Kidney (tissue), 14 donors: Measurements from ENCODE around the gene PRAMEF12. TPM values are rescaled to one million over a fixed set of nuclear protein-coding genes. Genes with fewer than 3 reads are reported as not detected.

Experiments
- DNase-seq, 5 donors: peaks; one replicate each; pipeline ENCODE4 v3.0.0-alpha.2; 2013 to 2020
- FAIRE-seq: peaks from 2 replicates; lab custom pipeline; 2012; peaks lifted over from hg19 to GRCh38; lab: Jason Lieb, UNC
- H3K27ac ChIP-seq, 2 donors: one replicate each; pipeline ENCODE4 v1.7.0; 2013; ENCODE audit warnings: low read depth in 2 of 2, low read length in 2 of 2, inconsistent platforms in 1 of 2
- H3K27me3 ChIP-seq: one replicate; pipeline ENCODE4 v1.7.1; 2013; ENCODE audit warnings: low read length, inconsistent platforms; ENCODE audit not compliant: control insufficient read depth, insufficient read depth
- H3K36me3 ChIP-seq, 3 donors: one replicate each; pipeline versions ENCODE4 v1.7.0 to v1.7.1; 2013; ENCODE audit warnings: low read length in 3 of 3, control low read depth in 1 of 3, inconsistent platforms in 1 of 3; ENCODE audit not compliant: insufficient read depth in 3 of 3, control insufficient read depth in 2 of 3
- H3K4me1 ChIP-seq, 3 donors: one replicate each; pipeline versions ENCODE4 v1.7.0 to v1.7.1; 2013; ENCODE audit warnings: low read length in 3 of 3, inconsistent platforms in 1 of 3, low read depth in 1 of 3; ENCODE audit not compliant: control insufficient read depth in 2 of 3, insufficient read depth in 2 of 3
- H3K4me3 ChIP-seq, 3 donors: one replicate each; pipeline versions ENCODE4 v1.7.0 to v1.8.1; 2013; ENCODE audit warnings: low read length in 3 of 3, control low read depth in 1 of 3, inconsistent platforms in 1 of 3
- H3K9ac ChIP-seq, 3 donors: one replicate each; pipeline versions ENCODE4 v1.7.0 to v1.7.1; 2013; ENCODE audit warnings: low read length in 3 of 3, control low read depth in 1 of 3, inconsistent platforms in 1 of 3
- H3K9me3 ChIP-seq, 3 donors: one replicate each; pipeline versions ENCODE4 v1.7.0 to v1.7.1; 2013; ENCODE audit warnings: low read length in 3 of 3, control low read depth in 1 of 3, inconsistent platforms in 1 of 3; ENCODE audit not compliant: control insufficient read depth in 2 of 3, insufficient read depth in 1 of 3
- intact Hi-C: fragments of 100-400 bp; cut with DNase I; formaldehyde crosslinking; loops from one replicate; pipeline ENCODE4 v1.11.1; 2022
- polyA plus RNA-seq: library from polyadenylated mRNA; stranded (reverse); fragments of 350-450 nt; fragmentation: Illumina TruSeq; extraction: RNeasy Lipid Tissue Mini Kit (QIAGEN cat#74804); gene quantifications from one replicate; pipeline ENCODE4 v1.2.3, GENCODE V29; 2014; ENCODE audit warnings: low read depth, low replicate concordance; ENCODE audit not compliant: insufficient read depth
- total RNA-seq: library from RNA; stranded (reverse); fragmentation: NEBNext Ultra II Directional; extraction: Animal tissue kit (Norgen Biotek cat#: 25700); gene quantifications from one replicate; pipeline ENCODE4 v1.2.1, GENCODE V29; 2021
- TF ChIP-seq, protein P1 (sequence below): IDR thresholded peaks from 3 replicates; pipeline ENCODE4 v1.5.1; 2012; ENCODE audit warnings: mild to moderate bottlenecking, moderate library complexity, borderline replicate concordance; ENCODE audit not compliant: insufficient read depth; ENCODE audit errors: extremely low read depth
- donor health status: control.
- donor health status: control.
- donor health status: control.
- donor health status: control.
- donor health status: control.
- donor health status: DM: yes; HTN: yes; CAD: no.
- donor health status: Normal renal cell carcinoma (clear cell type).

PRAMEF12 gene
- total and polyA plus RNA-seq, 2 donors from 2014 or later: not detected

DNA sequence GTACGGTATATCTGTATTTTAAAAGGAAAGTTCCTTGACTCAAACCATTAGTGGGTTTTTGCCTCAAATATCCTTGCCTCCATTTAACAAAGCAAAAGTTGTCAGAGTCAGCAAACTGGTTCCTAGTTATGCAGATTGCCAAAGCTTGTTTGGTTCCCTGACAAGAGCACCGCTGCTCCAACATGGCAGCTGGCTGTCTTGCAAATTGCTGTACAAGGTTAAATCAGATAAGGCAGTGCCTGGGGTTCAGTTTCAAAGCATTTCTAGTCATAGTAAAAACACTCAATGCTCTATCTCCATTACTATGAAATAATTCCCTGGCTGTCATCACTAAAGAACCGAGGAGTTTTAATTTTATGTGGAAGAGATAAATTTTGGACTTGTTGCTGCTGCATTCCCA is 38.9 kb upstream of the PRAMEF12 start:
- Histone ChIP-seq H3K27me3 (no peaks in the 10 kb centered on the region), H3K9me3 (peaks cover 0 to 4% (median 2%) of the 10 kb centered on the region in 3 donors), H3K4me3 (no peak overlapping the region), H3K4me1 (no peaks in the 10 kb centered on the region), H3K9ac (no peak overlapping the region), H3K27ac (no peak overlapping the region), H3K36me3 (no peaks in the 10 kb centered on the region)
- intact Hi-C loops: no loop called here
- DNase-seq (no peak), FAIRE-seq (no peak)
- TF ChIP-seq, protein P1, sequence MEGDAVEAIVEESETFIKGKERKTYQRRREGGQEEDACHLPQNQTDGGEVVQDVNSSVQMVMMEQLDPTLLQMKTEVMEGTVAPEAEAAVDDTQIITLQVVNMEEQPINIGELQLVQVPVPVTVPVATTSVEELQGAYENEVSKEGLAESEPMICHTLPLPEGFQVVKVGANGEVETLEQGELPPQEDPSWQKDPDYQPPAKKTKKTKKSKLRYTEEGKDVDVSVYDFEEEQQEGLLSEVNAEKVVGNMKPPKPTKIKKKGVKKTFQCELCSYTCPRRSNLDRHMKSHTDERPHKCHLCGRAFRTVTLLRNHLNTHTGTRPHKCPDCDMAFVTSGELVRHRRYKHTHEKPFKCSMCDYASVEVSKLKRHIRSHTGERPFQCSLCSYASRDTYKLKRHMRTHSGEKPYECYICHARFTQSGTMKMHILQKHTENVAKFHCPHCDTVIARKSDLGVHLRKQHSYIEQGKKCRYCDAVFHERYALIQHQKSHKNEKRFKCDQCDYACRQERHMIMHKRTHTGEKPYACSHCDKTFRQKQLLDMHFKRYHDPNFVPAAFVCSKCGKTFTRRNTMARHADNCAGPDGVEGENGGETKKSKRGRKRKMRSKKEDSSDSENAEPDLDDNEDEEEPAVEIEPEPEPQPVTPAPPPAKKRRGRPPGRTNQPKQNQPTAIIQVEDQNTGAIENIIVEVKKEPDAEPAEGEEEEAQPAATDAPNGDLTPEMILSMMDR: no peak

DNA sequence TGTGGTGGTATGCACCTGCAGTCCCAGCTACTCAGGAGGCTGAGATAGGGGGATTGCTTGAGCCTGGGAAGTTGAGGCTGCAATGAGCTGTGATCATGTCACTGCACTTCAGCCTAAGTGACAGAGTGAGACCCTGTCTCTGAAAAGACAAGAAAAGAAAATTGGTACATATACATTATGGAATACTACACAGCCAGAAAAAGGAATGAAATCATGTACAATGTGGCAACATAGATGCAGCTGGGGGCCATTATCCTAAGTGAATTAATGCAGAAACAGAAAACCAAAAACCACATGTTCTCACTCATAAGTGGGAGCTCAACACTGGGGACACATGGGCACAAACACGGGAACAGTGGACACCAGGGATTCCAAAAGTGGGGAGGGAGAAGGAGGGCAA is 34.6 kb upstream of the PRAMEF12 start:
- no peak for FAIRE-seq
- intact Hi-C loops: no loop called here
- Histone ChIP-seq H3K36me3 (no peaks in the 10 kb centered on the region), H3K4me1 (no peaks in the 10 kb centered on the region), H3K27me3 (no peaks in the 10 kb centered on the region), H3K9me3 (no peaks in the 10 kb centered on the region), H3K9ac (no peak overlapping the region), H3K4me3 (no peak overlapping the region), H3K27ac (no peak overlapping the region)
- no peak for DNase-seq
- TF ChIP-seq, protein P1: no peak

DNA sequence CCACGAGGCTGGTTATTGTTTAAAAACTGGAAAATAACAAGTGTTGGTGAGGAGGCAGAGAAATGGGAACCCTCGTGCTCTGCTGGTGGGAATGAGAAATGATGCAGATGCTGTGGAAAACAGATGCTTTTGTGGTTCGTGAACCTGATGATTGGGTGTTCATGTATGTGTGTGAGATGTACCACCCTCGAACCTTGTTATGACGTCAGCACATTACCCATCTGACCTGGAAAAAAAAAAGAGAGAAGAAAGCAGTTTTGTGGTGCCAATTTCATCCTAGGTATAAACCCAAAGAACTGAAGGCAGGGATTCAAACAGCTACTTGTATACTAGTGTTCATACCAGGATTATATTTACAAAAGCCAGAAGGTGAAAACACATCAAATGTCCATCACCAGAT is 33.9 kb upstream of the PRAMEF12 start:
- Histone ChIP-seq H3K9me3 (no peaks in the 10 kb centered on the region), H3K9ac (no peak overlapping the region), H3K27ac (no peak overlapping the region), H3K4me1 (no peaks in the 10 kb centered on the region), H3K4me3 (no peak overlapping the region), H3K27me3 (no peaks in the 10 kb centered on the region), H3K36me3 (no peaks in the 10 kb centered on the region)
- intact Hi-C loops: no loop called here
- FAIRE-seq: no peak
- TF ChIP-seq, protein P1: no peak
- DNase-seq: no peak

DNA sequence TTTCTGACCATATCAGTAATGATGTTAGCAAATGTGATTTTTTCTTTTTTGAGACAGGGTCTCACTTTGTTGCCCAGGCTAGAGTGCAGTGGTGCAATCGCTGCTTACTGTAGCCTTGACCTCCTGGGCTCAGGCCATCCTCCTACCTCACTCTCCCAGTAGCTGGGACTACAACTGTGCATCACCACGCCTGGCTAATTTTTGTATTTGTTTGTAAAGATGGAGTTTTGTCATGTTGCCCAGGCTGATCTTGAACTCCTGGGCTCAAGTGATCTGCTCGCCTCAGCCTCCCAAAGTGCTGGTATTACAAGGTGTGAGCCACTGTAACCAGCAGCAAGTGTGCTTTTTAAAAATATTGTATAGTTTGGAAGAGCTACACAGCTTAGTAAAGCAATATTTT is 31.6 kb upstream of the PRAMEF12 start:
- Histone ChIP-seq H3K4me3 (no peak overlapping the region), H3K4me1 (no peaks in the 10 kb centered on the region), H3K9me3 (no peaks in the 10 kb centered on the region), H3K27me3 (no peaks in the 10 kb centered on the region), H3K9ac (no peak overlapping the region), H3K36me3 (no peaks in the 10 kb centered on the region), H3K27ac (no peak overlapping the region)
- TF ChIP-seq, protein P1: no peak
- DNase-seq: no peak
- intact Hi-C loops: no loop called here
- FAIRE-seq: no peak
